Panc1 (cell line): ENCODE results near the gene FAXC.

Experiments used
- CTCF ChIP-seq: fragments of 450-650 bp; IDR thresholded peaks from 2 replicates; pipeline ENCODE4 v1.5.1; 2017; ENCODE audit warnings: mild to moderate bottlenecking
- POLR2AphosphoS5 ChIP-seq: IDR thresholded peaks from 2 replicates; pipeline ENCODE4 v1.6.1; 2012; ENCODE audit warnings: mild to moderate bottlenecking, low read depth, low read length, moderate library complexity
- TF ChIP-seq, protein P1 (sequence below), 2 experiments: IDR thresholded peaks; 2 replicates each; pipeline ENCODE4 v1.6.1; 2011 to 2012; ENCODE audit warnings: low read depth in 2 of 2, control low read depth in 1 of 2, low read length in 1 of 2, mild to moderate bottlenecking in 1 of 2, moderate library complexity in 1 of 2; ENCODE audit not compliant: insufficient read depth in 1 of 2

- TF ChIP-seq CTCF (no peak), POLR2AphosphoS5 (no peak)
- TF ChIP-seq, protein P1, sequence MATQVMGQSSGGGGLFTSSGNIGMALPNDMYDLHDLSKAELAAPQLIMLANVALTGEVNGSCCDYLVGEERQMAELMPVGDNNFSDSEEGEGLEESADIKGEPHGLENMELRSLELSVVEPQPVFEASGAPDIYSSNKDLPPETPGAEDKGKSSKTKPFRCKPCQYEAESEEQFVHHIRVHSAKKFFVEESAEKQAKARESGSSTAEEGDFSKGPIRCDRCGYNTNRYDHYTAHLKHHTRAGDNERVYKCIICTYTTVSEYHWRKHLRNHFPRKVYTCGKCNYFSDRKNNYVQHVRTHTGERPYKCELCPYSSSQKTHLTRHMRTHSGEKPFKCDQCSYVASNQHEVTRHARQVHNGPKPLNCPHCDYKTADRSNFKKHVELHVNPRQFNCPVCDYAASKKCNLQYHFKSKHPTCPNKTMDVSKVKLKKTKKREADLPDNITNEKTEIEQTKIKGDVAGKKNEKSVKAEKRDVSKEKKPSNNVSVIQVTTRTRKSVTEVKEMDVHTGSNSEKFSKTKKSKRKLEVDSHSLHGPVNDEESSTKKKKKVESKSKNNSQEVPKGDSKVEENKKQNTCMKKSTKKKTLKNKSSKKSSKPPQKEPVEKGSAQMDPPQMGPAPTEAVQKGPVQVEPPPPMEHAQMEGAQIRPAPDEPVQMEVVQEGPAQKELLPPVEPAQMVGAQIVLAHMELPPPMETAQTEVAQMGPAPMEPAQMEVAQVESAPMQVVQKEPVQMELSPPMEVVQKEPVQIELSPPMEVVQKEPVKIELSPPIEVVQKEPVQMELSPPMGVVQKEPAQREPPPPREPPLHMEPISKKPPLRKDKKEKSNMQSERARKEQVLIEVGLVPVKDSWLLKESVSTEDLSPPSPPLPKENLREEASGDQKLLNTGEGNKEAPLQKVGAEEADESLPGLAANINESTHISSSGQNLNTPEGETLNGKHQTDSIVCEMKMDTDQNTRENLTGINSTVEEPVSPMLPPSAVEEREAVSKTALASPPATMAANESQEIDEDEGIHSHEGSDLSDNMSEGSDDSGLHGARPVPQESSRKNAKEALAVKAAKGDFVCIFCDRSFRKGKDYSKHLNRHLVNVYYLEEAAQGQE (IDR thresholded peaks at IDR 0.05; ENCODE audit: insufficient read depth in 1 of 2, low read depth in 2 of 2, low read length in 1 of 2) = no peak
These were observed 945 bp downstream of the FAXC start for GRCh38 chr6:99348288-99349170.
